DMS 273 (cell line): Measurements from ENCODE around the gene CLIC3.

Experiments
- DNase-seq: peaks from one replicate; lab custom pipeline; 2025; ENCODE audit not compliant: unreplicated experiment; lab: John Stamatoyannopoulos, UW

The CLIC3 gene

GRCh38 chr9:136981588-136982231, 14.7 kb downstream of the CLIC3 start:
- DNase-seq = no peak

GRCh38 chr9:136980669-136981478, 15.5 kb downstream of the CLIC3 start:
- no peak for DNase-seq

GRCh38 chr9:136979769-136980587, 16.4 kb downstream of the CLIC3 start:
- no peak for DNase-seq

DNA sequence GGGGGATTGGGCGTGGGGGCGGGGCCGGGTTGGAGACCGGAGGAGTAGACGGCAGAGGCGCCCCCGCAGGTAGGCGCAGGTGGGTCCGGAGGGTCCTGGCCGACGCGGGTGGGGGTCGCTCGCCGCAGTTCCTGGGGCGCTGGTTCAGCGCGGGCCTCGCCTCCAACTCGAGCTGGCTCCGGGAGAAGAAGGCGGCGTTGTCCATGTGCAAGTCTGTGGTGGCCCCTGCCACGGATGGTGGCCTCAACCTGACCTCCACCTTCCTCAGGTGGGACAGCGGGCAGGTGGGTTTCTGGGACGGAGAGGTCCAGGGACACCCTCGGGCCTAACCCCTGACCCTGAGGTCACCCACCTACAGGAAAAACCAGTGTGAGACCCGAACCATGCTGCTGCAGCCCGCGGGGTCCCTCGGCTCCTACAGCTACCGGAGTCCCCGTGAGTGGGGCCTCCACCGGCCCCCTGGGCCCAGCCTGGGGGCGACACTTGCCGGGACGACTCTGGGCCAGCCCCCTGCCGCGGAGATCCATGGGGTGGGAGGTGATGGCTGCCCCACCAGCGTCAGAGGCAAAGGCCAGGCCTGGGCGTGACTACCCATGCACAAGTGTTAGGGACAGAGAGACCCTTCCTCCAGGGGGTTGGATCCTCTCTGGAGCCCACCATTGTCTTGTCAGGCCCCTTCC, 17.4 kb downstream of the CLIC3 start:
- no peak for DNase-seq

DNA sequence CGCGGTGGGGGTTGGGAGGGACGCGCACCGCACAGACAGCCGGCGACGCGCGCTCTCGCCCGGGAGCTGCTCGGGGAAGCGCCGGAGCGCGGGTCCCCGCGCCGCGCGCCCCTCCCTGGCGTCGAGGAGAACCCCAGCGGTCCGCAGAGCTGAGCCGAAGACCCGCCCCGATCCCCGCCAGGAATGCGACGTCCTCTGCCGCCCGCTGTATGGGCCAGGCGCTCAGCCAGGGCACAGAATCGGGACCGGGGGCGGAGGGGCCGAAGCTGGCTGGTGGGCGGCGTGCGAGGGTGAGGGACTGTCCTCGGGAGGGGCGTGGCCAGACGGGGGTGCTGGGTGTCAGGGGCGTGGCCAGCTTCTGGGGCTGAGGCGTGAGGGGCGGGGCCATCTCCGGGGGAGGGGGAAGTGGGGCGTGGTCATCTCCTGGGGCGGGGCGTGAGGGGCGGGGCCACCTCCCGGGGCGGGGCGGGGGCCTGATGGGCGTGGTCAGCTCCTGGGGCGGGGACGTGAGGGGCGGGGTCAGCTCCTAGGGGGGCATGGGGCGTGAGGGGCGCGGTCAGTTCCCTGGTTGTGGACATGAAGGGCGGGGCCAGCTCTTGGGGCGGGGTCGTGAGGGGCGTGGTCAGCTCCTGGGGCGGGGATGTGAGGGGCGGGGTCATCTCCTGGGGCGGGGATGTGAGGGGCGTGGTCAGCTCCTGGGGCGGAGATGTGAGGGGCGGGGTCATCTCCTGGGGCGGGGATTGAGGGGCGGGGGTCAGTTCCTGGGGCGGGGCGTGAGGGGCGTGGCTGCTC, 18.1 kb downstream of the CLIC3 start:
- no peak for DNase-seq

- DNase-seq = no peak
Observed at GRCh38 chr9:136977649-136978072, 18.7 kb downstream of the CLIC3 start.

DNA sequence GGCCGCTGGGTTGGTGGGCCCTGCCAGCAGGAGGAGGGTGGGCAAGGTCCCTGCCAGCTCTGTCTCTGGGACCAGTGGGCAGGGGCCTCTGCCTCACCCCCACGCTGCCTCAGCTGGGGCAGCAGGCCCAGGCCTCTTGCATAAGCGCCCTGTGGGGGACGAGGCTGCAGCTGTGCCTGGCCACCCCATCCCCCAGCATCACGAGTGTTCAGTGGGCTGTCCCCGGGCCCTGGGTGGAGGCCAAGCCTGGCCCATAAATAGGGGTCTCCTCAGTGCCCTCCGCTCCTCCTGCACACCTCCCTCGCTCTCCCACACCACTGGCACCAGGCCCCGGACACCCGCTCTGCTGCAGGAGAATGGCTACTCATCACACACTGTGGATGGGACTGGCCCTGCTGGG, 19.1 kb downstream of the CLIC3 start, which contains the start of gene PTGDS:
Gene PTGDS, plus strand, starts transcription at position 282 of the 400 bp plus-strand sequence. Its CDS starts 75 bp downstream, at position 357.
- no peak for DNase-seq

DNA sequence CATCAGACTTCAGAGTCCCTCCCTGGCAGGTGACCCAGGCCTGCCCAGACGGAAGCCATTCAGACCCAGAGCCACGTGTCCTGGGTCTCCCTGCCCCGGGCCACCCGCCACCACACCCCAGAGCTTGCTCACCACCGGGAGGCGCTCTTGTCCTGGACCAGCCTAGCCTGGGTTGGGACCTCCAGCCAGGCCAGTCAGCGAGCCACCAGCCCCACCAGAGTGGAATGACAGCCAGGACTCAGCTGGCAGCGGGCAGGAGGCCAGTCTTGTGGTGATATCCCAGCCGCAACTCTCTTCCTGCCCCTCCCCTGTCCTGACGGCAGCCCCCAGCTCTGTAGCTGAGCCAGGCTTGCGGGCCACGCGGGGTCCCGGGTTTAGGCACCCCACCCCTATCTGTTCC, 20.7 kb downstream of the CLIC3 start:
- peak; percentile 66 for DNase-seq

GRCh38 chr9:136974817-136975535, 21.4 kb downstream of the CLIC3 start:
- DNase-seq = no peak

GRCh38 chr9:136973618-136974617, 22.4 kb downstream of the CLIC3 start:
- no peak for DNase-seq

GRCh38 chr9:136972743-136973142, 23.6 kb downstream of the CLIC3 start:
- DNase-seq = no peak

DNA sequence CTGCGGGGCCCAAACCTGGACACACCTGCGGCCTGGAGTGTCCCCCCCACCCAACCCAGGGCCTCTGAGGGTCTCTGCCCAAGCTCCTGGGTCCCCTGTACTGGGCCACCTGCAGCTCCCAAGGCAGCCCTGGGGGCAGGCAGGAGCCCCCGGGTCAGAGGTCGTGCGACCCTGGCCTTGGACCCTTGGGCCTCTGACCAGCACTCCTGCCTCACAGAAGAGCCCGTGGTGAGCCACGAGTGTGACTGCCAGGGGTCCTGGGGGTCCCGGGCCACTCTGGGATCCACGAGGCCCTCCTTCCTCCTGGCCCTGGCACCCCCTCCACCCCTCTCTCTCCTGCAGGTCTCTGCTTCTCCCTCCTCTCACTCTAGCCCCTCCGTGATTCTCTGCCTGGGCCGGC, 24.0 kb downstream of the CLIC3 start:
- DNase-seq = no peak

DNA sequence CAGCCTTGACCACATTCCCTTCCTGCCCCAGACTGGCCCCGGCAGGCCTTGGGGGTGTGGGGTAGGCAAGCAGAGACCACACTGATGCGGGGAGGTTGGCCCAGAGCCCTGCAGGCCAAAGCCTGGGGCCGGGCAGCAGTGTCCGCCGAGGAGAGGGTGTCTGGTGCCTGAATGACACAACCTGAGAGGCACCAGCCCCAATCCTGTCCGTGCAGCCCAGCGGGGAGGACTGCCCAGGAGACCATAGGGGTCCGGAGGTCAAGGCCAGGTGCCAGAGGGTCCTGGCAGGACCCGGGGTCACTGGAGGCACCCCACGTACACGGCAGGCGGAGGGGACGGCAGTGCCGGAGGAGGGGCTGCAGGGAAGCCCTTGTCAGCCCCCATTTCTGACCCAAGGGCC, 24.6 kb downstream of the CLIC3 start:
- no peak for DNase-seq

DNA sequence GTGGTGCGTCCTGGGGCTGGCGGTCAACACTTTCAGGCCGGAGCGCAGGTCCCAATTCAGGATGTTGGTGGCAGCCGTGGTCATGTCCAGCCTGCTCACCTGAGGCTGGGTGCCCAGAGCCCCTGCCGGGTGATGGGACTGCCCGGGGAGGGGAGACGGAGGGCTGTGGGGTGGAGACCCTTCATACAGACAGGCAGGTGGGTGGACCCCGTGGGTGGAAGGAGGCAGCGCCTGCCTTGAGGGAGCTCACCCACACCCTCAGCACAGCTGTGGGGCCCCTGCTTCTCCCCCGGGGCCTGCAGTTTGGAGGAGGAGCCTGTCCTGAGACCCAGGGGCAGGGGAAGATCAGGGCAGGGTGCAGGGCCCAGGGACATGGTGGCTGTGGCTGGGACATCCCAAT, 26.0 kb downstream of the CLIC3 start:
- DNase-seq = no peak

DNA sequence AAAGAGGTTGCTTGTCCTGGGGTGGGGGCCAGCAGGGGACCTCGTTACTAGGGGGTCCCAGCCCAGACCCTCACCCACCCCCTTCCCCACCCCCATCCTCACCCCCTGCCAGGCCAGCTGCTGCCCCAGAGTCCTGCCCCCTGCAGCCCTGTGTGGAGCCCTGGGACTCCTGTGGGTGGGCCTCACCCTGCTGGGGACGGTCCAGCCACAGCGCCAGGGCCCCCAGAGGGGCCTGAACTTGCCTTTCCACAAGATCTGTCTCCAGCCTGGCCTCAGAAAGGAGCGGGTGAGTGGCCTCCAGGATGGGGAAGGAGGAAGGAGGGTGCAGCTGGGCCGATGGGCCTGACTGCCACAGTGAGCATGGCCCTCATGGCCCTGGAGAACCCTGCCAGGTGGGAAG, 26.6 kb downstream of the CLIC3 start:
- DNase-seq = no peak

- no peak for DNase-seq
Observed at GRCh38 chr9:136969150-136969549, 27.2 kb downstream of the CLIC3 start.

DNA sequence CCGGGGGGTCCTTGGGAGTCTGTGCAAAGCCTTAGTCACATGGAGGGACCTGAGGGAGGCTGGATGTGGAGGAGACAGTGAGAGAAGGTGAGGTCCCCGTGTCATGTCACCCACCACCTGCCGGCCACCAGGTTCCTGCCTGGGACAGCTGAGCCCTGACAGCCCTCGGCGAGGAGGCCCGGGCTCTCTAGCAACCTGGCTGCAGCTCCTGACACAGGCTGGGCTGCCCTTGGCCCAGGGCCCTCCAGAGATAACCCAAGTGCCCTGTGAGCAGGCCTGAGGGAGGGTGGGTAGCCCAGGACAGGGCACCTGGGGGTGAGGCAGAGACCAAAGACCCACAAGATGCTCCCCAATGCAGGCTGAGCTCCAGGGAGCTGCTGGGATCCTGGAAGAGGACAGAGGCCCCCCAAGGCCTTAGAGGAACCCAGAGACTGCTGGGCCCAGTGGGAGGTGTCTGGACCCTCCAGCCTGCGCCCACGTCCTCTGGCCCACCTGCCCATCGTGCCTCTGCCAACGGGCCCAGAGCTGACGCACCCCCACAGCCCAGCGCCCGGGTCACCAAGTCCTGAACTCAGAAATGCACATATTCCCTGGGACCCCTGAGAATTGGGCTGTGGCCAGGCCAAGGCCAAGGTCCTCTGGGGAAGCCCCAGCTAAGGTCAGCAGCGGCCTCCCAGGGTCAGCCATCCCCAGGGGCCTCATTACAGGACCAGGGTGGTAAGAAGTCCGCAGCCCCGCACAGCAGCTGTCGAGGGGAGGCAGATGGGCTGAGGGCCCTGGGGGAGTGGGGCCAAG, 27.8 kb downstream of the CLIC3 start:
- no peak for DNase-seq
